Testis (tissue), 3 donors: ENCODE measurements around the gene C2CD3. TPM values are rescaled to one million over a fixed set of nuclear protein-coding genes. Genes with fewer than 3 reads are reported as not detected.

Source experiments
- DNase-seq: peaks from one replicate; pipeline ENCODE4 v3.0.0-alpha.2; 2019
- H3K27ac ChIP-seq, 2 donors: fragments of 200-600 bp; sonication (generic); one replicate each; pipeline ENCODE4 v1.5.1; 2019
- H3K27me3 ChIP-seq: fragments of 200-600 bp; sonication (generic); one replicate; pipeline ENCODE4 v1.5.1; 2019
- H3K36me3 ChIP-seq: fragments of 200-600 bp; sonication (generic); one replicate; pipeline ENCODE4 v1.5.1; 2017; ENCODE audit warnings: low read depth; ENCODE audit errors: missing control alignments
- H3K4me1 ChIP-seq: fragments of 200-600 bp; sonication (generic); one replicate; pipeline ENCODE4 v1.5.1; 2019
- H3K4me3 ChIP-seq, 2 donors: fragments of 200-600 bp; sonication (generic); one replicate each; pipeline ENCODE4 v1.5.1; 2017 to 2019
- H3K9me3 ChIP-seq: fragments of 200-600 bp; sonication (generic); one replicate; pipeline ENCODE4 v1.5.1; 2017
- CTCF ChIP-seq, 3 experiments: fragments of 450-650 bp in 2 of 3; fragments of 200-600 bp in 1 of 3; sonication (generic) in 1 of 3; IDR thresholded peaks; one replicate each; pipeline ENCODE4 v1.5.1; 2016 to 2019; ENCODE audit warnings: antibody characterized with exemption in 3 of 3, mild to moderate bottlenecking in 2 of 3, moderate library complexity in 1 of 3
- POLR2A ChIP-seq: fragments of 450-650 bp; IDR thresholded peaks from one replicate; pipeline ENCODE4 v1.6.1; 2017; ENCODE audit warnings: antibody characterized with exemption, mild to moderate bottlenecking, moderate library complexity
- WGBS, 2 donors: methylation state at CpG; one replicate each; pipeline ENCODE4 v1.1.5; 2018; 5-methylcytosine and 5-hydroxymethylcytosine counted together
- intact Hi-C: fragments of 100-400 bp; cut with DNase I; formaldehyde crosslinking; loops from one replicate; pipeline ENCODE4 v1.15.1; 2023; ENCODE audit warnings: low total_unique reads
- polyA plus RNA-seq: library from polyadenylated mRNA; stranded (reverse); fragments of 350-450 nt; fragmentation: Illumina TruSeq; extraction: RNeasy Lipid Tissue Mini Kit (QIAGEN cat#74804); gene quantifications from one replicate; pipeline ENCODE4 v1.2.3, GENCODE V29; 2014; ENCODE audit warnings: low read depth, low replicate concordance; ENCODE audit not compliant: insufficient read depth
- total RNA-seq, 2 donors: library from RNA; depleted of rRNA; stranded (reverse); fragments of >200 nt; gene quantifications; one replicate each; pipeline ENCODE4 v1.2.3, GENCODE V29; 2016

Gene C2CD3
- total and polyA plus RNA-seq, 3 donors from 2014 or later = 56.1 to 89.4 (median 59.0) TPM

DNA sequence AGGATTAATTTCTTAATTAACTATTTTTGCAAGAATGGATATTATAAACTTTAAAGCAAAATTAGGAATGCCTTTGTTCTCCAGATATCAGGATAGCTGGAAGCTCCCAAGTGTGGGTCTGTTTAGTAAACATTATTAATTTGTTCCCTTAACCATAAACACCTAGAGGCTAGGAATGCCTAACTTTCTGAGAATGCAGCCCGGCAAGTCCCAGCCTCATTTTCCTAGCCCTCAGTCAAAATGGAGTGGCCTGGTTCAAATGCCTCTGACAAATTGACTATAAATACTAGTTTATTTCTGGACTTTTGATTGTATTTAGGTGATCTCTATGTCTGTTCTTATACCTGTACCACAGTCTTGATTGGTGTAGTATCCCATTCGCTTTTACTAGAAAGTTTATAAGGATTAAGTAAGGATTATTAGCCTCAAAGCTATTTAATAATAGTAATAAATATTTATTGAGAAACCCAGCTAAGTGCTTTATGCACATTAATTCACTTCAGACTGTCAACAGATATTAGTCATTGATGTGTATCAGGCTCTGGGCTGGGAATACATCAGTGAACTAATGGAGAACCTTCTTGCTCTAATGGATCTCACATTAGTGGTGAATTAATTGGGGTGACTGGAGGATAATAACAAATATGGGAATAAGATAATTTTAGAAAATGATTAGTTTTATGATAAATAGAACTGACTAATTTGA is 26.1 kb upstream of the C2CD3 start:
- TF ChIP-seq POLR2A (no peak), CTCF (IDR thresholded peaks at IDR 0.05) (no peak)
- intact Hi-C loops = no loop called here
- 96 to 97% methylated on average over 2 of the region's 2 CpGs for WGBS, 2 donors

GRCh38 chr11:74195828-74196227 is 25.0 kb upstream of the C2CD3 start:
- DNase-seq = no peak
- Histone ChIP-seq H3K27me3 (no peaks in the 10 kb centered on the region), H3K27ac (no peak overlapping the region), H3K4me1 (no peaks in the 10 kb centered on the region), H3K36me3 (no peaks in the 10 kb centered on the region), H3K4me3 (no peak overlapping the region), H3K9me3 (no peaks in the 10 kb centered on the region)
- intact Hi-C loops = no loop called here
- TF ChIP-seq CTCF (IDR thresholded peaks at IDR 0.05) (no peak), POLR2A (no peak)

More for the DNA sequence above, 26.1 kb upstream of the C2CD3 start:
- Histone ChIP-seq H3K27ac (no peak overlapping the region), H3K36me3 (no peaks in the 10 kb centered on the region), H3K9me3 (no peaks in the 10 kb centered on the region), H3K4me1 (no peaks in the 10 kb centered on the region), H3K27me3 (no peaks in the 10 kb centered on the region), H3K4me3 (no peak overlapping the region)
- DNase-seq = no peak

GRCh38 chr11:74185695-74186094 is 14.9 kb upstream of the C2CD3 start:
- no peaks in the 10 kb centered on the region for H3K36me3 ChIP-seq
- WGBS, 2 donors = 95 to 98% methylated on average over 2 of the region's 2 CpGs
- TF ChIP-seq CTCF (IDR thresholded peaks at IDR 0.05) (no peak), POLR2A (no peak)
- no peaks in the 10 kb centered on the region for H3K4me1 ChIP-seq
- H3K27me3 ChIP-seq = no peaks in the 10 kb centered on the region
- intact Hi-C loops = no loop called here
- no peak overlapping the region for H3K27ac ChIP-seq
- no peak for DNase-seq
- H3K4me3 ChIP-seq = no peak overlapping the region
- H3K9me3 ChIP-seq = no peaks in the 10 kb centered on the region

DNA sequence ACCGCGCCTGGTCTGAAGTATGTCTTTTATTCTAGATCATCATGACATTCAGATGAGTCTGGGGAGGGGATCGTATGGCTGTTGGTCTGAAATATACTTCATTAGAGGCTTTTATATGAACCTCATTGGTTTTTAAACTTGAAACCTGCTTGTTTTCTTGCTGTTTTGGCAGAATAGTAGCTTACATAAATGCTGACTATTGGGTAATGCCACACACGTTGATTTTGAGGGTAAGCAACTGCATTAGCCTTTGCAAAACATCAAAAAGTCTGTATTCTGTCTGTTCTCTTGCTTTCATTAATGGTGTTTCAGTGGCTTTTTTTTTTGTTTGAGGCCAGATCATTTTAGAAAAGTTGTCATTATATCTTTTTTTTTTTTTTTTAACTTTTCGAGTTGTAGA is 14.5 kb upstream of the C2CD3 start:
- Histone ChIP-seq H3K4me1 (no peaks in the 10 kb centered on the region), H3K9me3 (no peaks in the 10 kb centered on the region), H3K36me3 (no peaks in the 10 kb centered on the region), H3K27ac (no peak overlapping the region), H3K4me3 (no peak overlapping the region), H3K27me3 (no peaks in the 10 kb centered on the region)
- WGBS, 2 donors = 84 to 85% methylated on average over 5 of the region's 5 CpGs
- TF ChIP-seq CTCF (IDR thresholded peaks at IDR 0.05) (no peak), POLR2A (no peak)
- DNase-seq = no peak
- intact Hi-C loops = no loop called here

GRCh38 chr11:74182635-74183034 is 11.8 kb upstream of the C2CD3 start:
- no peak for DNase-seq
- intact Hi-C loops = no loop called here

More at GRCh38 chr11:74182635-74183034, 11.8 kb upstream of the C2CD3 start:
- 90 to 91% methylated on average over 4 of the region's 4 CpGs for WGBS, 2 donors
- H3K4me1 ChIP-seq = no peaks in the 10 kb centered on the region
- no peaks in the 10 kb centered on the region for H3K36me3 ChIP-seq
- H3K4me3 ChIP-seq = no peak overlapping the region
- H3K27me3 ChIP-seq = no peaks in the 10 kb centered on the region
- H3K27ac ChIP-seq = no peak overlapping the region
- TF ChIP-seq POLR2A (no peak), CTCF (IDR thresholded peaks at IDR 0.05) (no peak)
- H3K9me3 ChIP-seq = no peaks in the 10 kb centered on the region
